ENCODE measurements around the gene SWSAP1. TPM values are rescaled to one million over a fixed set of nuclear protein-coding genes. Genes with fewer than 3 reads are reported as not detected.

SWSAP1 gene
- total RNA-seq, 4 donors from 2014 or later: 0.76 to 3.2 (median 1.9) TPM; not detected in 1

- no peak overlapping the region for H3K4me3 ChIP-seq
- no peaks in the 10 kb centered on the region for H3K27me3 ChIP-seq
- TF ChIP-seq POLR2A (IDR thresholded peaks at IDR 0.05): no peak
- TF ChIP-seq CTCF (IDR thresholded peaks at IDR 0.05): no peak
- H3K36me3 ChIP-seq: no peaks in the 10 kb centered on the region
- DNase-seq: no peak
- H3K9me3 ChIP-seq: no peaks in the 10 kb centered on the region
- no peaks in the 10 kb centered on the region for H3K4me1 ChIP-seq
- no peak overlapping the region for H3K27ac ChIP-seq
Observed at GRCh38 chr19:11397089-11397610, 22.7 kb downstream of the SWSAP1 start.

- Histone ChIP-seq H3K4me1 (no peaks in the 10 kb centered on the region), H3K27me3 (no peaks in the 10 kb centered on the region), H3K4me3 (no peak overlapping the region), H3K36me3 (no peaks in the 10 kb centered on the region), H3K9me3 (no peaks in the 10 kb centered on the region), H3K27ac (no peak overlapping the region)
- TF ChIP-seq POLR2A (IDR thresholded peaks at IDR 0.05): no peak
- no peak for TF ChIP-seq CTCF (IDR thresholded peaks at IDR 0.05)
- DNase-seq: no peak
Observed at GRCh38 chr19:11399667-11400066, 25.2 kb downstream of the SWSAP1 start.

- Histone ChIP-seq H3K36me3 (no peaks in the 10 kb centered on the region), H3K9me3 (no peaks in the 10 kb centered on the region), H3K27ac (no peak overlapping the region), H3K4me1 (no peaks in the 10 kb centered on the region), H3K4me3 (no peak overlapping the region), H3K27me3 (no peaks in the 10 kb centered on the region)
- no peak for DNase-seq
- TF ChIP-seq POLR2A (IDR thresholded peaks at IDR 0.05) (no peak), CTCF (IDR thresholded peaks at IDR 0.05) (no peak)
Observed at GRCh38 chr19:11400798-11401197, 26.3 kb downstream of the SWSAP1 start.

GRCh38 chr19:11401808-11402543 is 27.5 kb downstream of the SWSAP1 start:
- Histone ChIP-seq H3K4me3 (no peak overlapping the region), H3K9me3 (no peaks in the 10 kb centered on the region), H3K36me3 (no peaks in the 10 kb centered on the region), H3K27ac (no peak overlapping the region), H3K4me1 (no peaks in the 10 kb centered on the region), H3K27me3 (no peaks in the 10 kb centered on the region)
- TF ChIP-seq CTCF (IDR thresholded peaks at IDR 0.05) (no peak), POLR2A (IDR thresholded peaks at IDR 0.05) (no peak)
- DNase-seq: no peak

GRCh38 chr19:11404588-11405222 is 30.2 kb downstream of the SWSAP1 start:
- TF ChIP-seq POLR2A (IDR thresholded peaks at IDR 0.05) (no peak), CTCF (IDR thresholded peaks at IDR 0.05) (no peak)
- no peaks in the 10 kb centered on the region for H3K36me3 ChIP-seq
- H3K4me3 ChIP-seq: no peak overlapping the region
- H3K27ac ChIP-seq: no peak overlapping the region
- H3K4me1 ChIP-seq: no peaks in the 10 kb centered on the region
- H3K27me3 ChIP-seq: no peaks in the 10 kb centered on the region
- no peaks in the 10 kb centered on the region for H3K9me3 ChIP-seq
- no peak for DNase-seq

All from Peyer's patch (tissue), 4 donors.